Left kidney (tissue), 2 donors: ENCODE results near the gene FPGS. TPM values are rescaled to one million over a fixed set of nuclear protein-coding genes. Genes with fewer than 3 reads are reported as not detected.

Source experiments
- DNase-seq: peaks from one replicate; pipeline ENCODE4 v3.0.0-alpha.2; 2013
- polyA plus RNA-seq: library from polyadenylated mRNA; unstranded; fragments of 120-200 nt; gene quantifications from one replicate; pipeline ENCODE4 v1.2.1, GENCODE V29; 2013; ENCODE audit not compliant: insufficient read length

Gene FPGS
- polyA plus RNA-seq, 1 donor = 44.1 TPM

DNA sequence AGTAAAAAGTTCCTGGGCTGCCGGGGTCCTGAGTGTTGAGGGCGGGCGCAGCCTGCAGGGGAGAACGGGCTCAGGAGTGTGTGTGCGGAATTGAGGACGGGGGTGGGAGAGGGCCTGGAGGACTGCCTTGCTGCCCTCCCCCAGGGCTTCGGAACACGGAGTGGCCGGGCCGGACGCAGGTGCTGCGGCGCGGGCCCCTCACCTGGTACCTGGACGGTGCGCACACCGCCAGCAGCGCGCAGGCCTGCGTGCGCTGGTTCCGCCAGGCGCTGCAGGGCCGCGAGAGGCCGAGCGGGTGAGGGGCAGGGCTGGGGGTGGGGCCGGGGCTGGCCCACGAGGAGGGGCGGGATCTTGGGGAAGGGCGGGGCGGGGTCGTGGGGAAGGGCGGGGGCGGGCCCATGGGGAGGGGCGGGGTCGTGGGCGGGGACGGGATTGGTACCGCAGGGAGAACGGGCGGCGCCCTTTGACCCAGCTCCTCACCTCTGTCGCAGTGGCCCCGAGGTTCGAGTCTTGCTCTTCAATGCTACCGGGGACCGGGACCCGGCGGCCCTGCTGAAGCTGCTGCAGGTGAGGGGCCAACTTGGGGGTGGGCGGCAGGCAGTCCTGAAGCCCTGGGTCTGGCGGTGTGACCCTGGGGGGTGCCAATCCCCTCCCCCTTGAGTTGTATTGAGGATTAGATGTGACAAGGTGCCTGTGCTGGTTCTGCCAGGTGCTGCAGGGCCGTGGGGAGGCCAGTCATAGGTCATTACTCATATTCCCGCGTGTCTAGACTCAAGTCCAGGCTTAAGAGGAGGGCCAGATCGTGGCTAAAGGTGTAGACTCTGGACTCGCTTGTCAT is 7.1 kb downstream of the FPGS start:
- no peak for DNase-seq

- DNase-seq = no peak
Observed at GRCh38 chr9:127810378-127811187, 7.9 kb downstream of the FPGS start.

GRCh38 chr9:127812011-127812410 is 9.3 kb downstream of the FPGS start:
- DNase-seq = no peak

DNA sequence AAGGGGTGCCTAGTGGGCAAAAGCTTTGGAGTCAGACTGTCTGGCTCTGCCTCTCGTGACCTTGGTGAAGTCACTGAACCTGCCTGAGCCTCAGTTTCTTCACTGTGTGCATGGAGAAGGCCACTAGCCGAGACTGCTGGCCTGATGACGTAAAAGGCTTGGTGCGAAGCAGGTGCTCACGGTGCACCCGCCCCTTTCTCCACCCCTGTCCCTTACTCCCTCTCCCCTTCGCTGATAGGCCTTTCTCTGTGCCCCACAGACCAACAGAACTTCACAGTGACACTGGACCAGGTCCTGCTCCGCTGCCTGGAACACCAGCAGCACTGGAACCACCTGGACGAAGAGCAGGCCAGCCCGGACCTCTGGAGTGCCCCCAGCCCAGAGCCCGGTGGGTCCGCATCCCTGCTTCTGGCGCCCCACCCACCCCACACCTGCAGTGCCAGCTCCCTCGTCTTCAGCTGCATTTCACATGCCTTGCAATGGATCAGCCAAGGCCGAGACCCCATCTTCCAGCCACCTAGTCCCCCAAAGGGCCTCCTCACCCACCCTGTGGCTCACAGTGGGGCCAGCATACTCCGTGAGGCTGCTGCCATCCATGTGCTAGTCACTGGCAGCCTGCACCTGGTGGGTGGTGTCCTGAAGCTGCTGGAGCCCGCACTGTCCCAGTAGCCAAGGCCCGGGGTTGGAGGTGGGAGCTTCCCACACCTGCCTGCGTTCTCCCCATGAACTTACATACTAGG is 10.4 kb downstream of the FPGS start:
- DNase-seq = no peak

DNA sequence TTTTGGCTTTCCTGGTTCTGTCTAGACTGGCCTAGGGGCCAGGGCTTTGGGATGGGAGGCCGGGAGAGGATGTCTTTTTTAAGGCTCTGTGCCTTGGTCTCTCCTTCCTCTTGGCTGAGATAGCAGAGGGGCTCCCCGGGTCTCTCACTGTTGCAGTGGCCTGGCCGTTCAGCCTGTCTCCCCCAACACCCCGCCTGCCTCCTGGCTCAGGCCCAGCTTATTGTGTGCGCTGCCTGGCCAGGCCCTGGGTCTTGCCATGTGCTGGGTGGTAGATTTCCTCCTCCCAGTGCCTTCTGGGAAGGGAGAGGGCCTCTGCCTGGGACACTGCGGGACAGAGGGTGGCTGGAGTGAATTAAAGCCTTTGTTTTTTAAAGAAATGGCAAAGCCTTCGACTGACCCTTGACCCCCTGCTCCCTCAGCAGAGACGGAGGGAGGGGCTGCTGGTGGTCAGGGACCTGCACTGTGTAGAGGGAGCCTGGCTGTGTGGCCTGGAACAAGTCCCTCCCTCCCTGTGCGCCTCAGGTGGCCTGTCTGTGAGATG is 11.1 kb downstream of the FPGS start:
- no peak for DNase-seq

DNA sequence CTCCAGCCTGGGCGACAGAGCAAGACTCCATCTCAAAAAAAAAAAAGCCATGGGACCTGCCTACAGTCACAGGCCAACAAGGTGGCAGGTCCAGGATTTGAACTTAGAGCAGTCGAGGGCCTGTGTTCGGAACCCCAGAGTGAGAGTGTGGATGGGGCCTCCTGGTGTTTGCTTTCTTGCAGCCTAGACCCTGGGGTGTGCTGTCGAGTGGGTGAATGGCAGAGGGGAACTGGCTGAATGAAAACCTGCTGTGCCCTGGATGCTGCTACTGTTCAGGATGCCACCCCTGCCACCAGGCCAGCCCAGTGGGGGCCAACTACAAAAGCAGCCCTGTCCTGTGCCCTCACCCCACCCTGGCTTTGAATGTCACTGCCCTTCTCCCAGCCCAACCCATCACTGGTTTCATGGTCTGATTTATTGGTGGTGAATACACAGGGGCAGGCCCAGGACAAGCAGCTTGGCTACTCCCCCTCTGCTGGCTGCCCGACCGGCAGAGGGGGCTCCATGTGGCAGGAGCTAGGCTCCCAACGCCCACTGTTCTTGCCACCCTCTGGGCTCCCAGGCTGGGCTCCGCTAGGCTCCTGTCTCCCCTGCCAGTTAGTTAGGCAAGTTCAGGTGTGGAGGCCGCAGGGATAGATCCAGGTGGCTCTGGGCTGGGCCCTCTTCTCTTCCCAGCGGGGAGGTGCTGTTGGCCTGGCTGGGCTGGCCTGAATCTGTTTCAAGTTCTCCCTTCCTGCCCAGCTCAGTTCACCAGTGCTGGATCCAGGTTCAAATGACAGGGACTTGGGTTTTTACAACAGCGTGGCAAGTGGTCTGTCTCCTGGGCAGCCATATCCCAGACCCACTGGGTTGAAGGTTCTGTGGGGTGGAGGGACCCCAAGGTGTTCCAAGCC is 12.2 kb downstream of the FPGS start:
- no peak for DNase-seq

- DNase-seq = no peak
Observed at GRCh38 chr9:127815512-127816361, 13.1 kb downstream of the FPGS start.

DNA sequence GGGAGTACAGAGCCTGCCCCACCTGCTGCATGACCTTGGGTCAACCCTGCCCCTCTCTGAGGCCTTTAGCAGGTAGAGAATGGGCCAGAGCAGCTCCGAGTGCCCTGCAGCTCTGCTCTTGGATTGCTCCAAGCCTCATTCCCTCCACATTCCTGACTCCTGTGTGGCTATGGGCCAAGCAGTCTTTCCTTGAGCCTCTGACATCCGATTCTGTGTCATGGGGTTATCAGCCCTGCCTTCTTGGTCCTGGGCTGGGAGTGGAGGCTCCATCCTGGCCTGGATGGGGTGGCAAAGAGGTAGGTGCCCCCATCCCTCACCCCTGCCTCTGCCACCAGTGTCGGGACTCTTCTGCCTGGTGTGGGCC is 13.7 kb downstream of the FPGS start:
- DNase-seq = no peak

GRCh38 chr9:127816728-127817127 is 14.0 kb downstream of the FPGS start:
- DNase-seq = no peak

- no peak for DNase-seq
Observed at GRCh38 chr9:127817881-127818434, 15.3 kb downstream of the FPGS start.

GRCh38 chr9:127818574-127818973 is 15.9 kb downstream of the FPGS start:
- no peak for DNase-seq

DNA sequence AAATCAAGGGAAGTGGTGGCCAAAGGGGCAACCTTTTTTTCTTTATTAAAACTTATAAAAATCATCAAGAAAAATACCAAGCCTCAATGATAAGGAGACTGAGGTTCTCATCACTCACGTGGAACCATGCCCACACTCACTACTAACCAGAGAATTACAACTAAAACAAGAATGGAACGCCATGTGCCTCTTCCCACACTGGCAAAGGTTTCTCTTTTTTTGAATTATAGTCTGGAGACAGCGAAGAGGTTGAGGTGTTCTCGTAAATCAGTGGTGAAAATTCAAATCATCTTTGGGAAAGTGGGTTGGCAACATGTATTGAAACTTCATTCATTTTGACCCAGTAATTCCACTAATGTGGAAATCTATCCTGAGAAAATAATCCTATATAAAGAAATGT is 19.4 kb downstream of the FPGS start:
- DNase-seq = no peak

GRCh38 chr9:127825319-127826051 is 22.8 kb downstream of the FPGS start:
- DNase-seq = no peak

DNA sequence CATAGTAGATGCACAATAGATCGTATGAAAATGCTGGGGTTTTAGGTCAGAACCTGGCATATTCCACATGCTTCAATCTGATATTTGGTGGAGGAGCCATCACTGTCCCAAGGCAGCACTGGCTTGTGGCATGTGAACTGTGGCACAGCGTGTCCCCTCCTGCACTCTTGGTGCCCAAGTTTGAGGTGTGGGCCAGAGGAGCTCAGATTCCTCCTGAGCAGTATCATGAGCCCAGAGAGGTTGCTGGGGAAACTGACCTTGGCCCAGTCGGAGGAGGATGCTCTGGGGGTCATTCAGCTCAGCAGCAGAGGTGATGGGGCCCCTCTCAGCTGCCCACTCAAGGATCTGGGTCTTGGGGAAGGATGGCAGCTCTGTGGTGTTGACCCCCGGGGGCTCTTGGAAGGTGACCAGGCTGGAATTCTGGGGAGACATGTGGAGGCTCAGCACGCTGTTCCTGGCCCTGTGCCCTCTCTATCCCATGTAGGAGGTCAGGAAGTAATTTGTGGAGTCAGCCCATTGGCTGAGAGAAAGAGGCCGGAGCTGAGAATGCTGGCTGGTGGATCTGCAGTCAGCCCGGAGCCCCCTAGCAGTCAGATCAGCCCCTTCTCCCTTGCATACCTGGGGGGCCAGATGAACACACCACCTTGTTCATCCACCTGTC is 23.7 kb downstream of the FPGS start:
- DNase-seq = no peak

DNA sequence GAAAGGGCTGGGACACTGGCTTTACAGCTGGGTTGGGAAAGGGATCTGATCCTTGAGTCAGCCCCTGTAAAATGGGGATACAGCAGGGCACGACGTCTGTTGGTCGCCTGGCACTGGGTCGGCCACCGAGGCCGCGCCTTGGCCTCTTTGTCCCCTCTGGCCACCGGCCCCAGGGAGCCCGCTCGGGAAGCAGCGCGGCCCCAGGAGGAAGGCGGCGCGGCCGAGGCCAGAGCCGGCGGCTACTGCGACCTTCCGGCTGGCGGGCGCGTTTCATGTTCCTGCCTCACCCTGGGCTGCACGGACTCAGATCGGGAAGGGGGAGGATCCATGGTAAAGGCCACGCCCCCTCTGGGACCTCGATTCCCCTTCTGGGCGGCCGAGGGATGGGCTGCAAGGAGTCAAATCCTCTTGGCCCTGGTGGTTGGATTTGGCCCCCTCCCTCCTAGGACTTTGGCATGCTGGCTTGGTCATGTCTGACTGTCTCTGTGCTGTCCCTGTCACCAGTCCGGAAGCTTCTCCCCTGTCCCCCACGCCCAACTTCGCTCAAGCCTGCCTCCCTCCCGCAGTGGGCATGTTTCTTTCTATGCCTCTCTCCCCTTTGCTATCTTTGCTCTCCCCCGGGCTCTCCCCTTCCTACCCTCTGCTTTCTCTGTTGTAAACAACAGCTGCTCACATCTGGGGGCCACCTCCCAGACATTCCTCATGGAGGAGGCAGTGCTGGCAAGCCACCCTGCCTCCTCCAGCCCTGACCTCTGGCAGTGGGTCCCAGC is 25.8 kb downstream of the FPGS start:
- DNase-seq = peak; percentile 86

DNA sequence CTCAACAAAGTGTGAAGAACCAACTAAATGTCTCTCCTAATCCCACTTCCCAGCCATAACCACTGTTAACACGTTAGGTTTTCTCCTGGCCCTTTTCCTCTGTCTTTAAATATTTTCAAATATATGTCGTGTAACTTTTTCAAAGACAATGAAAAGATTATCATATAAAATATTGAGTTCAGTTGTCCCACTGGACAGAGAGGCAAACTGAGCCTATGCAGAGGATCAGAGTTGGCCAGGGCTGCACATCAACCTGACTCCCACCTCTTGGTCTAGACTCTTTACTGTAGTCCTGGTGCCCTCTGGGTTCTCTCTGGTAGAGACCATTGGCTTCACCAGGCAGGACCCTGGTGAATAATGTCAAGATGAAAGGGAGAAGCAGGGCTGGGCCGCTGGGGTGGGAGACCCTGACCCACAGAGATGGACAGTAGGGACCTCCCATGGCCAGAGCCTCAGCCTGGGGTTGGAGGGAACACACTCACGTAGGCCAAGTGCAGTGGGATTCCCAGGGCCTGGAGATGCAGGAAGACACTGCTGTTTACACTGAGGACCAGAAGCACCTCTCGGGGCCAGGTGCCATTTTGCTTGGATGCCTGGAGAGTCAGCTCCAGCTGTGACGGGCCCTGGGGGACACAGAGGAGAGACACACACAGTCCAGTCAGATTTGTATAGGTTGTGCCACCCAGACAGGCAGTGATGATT is 26.7 kb downstream of the FPGS start:
- DNase-seq = no peak

DNA sequence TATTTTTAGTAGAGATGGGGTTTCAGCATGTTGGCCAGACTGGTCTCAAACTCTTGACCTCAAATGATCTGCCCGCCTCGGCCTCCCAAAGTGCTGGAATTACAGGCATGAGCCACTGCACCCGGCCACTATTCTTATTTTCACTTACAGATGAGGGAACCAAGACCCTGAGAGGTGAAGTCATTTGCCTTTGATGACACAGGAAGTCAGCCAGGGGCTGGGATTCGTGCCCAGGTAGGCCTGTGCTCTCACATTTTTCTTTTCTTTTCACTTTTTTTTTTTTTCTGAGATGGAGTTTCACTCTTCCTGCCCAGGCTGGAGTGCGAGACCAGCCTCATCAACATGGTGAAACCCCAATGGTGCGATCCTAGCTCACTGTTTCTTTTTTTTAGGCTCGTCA is 29.6 kb downstream of the FPGS start:
- DNase-seq = no peak
